ENCODE data around the gene NEUROD2. TPM values are rescaled to one million over a fixed set of nuclear protein-coding genes. Genes with fewer than 3 reads are reported as not detected.

Gene NEUROD2
- total RNA-seq, 1 experiment from 2014 or later, result not detected

DNA sequence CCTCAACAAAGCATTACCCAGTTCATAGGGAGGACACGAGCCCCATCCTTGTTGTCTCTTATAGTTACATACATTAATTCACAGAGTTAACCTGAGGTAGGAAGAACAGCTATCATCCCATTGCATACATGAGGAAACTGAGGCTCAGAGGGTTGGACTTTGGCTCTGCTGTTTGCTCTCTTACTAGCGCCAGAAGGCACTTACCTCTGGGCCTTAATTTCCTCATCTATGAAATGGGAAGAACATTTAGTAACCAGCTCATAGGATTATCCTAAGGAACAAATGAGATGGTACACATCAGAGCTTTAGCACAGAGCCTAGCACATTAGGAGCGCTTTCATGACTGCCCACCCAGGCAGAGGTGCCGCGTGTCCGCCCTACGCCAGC, 27.6 kb downstream of the NEUROD2 start:
- H3K9me3 ChIP-seq (ENCODE audit: control insufficient read depth, insufficient read depth, low read depth, low read length), result no peaks in the 10 kb centered on the region
- TF ChIP-seq, protein P1, sequence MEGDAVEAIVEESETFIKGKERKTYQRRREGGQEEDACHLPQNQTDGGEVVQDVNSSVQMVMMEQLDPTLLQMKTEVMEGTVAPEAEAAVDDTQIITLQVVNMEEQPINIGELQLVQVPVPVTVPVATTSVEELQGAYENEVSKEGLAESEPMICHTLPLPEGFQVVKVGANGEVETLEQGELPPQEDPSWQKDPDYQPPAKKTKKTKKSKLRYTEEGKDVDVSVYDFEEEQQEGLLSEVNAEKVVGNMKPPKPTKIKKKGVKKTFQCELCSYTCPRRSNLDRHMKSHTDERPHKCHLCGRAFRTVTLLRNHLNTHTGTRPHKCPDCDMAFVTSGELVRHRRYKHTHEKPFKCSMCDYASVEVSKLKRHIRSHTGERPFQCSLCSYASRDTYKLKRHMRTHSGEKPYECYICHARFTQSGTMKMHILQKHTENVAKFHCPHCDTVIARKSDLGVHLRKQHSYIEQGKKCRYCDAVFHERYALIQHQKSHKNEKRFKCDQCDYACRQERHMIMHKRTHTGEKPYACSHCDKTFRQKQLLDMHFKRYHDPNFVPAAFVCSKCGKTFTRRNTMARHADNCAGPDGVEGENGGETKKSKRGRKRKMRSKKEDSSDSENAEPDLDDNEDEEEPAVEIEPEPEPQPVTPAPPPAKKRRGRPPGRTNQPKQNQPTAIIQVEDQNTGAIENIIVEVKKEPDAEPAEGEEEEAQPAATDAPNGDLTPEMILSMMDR (IDR thresholded peaks at IDR 0.05), result no peak
- TF ChIP-seq, protein P2, sequence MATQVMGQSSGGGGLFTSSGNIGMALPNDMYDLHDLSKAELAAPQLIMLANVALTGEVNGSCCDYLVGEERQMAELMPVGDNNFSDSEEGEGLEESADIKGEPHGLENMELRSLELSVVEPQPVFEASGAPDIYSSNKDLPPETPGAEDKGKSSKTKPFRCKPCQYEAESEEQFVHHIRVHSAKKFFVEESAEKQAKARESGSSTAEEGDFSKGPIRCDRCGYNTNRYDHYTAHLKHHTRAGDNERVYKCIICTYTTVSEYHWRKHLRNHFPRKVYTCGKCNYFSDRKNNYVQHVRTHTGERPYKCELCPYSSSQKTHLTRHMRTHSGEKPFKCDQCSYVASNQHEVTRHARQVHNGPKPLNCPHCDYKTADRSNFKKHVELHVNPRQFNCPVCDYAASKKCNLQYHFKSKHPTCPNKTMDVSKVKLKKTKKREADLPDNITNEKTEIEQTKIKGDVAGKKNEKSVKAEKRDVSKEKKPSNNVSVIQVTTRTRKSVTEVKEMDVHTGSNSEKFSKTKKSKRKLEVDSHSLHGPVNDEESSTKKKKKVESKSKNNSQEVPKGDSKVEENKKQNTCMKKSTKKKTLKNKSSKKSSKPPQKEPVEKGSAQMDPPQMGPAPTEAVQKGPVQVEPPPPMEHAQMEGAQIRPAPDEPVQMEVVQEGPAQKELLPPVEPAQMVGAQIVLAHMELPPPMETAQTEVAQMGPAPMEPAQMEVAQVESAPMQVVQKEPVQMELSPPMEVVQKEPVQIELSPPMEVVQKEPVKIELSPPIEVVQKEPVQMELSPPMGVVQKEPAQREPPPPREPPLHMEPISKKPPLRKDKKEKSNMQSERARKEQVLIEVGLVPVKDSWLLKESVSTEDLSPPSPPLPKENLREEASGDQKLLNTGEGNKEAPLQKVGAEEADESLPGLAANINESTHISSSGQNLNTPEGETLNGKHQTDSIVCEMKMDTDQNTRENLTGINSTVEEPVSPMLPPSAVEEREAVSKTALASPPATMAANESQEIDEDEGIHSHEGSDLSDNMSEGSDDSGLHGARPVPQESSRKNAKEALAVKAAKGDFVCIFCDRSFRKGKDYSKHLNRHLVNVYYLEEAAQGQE (IDR thresholded peaks at IDR 0.05; ENCODE audit: insufficient read depth in 1 of 2, low read depth in 2 of 2, low read length in 1 of 2), result no peak
- H3K36me3 ChIP-seq (ENCODE audit: control insufficient read depth, insufficient read depth, low read length), result no peaks in the 10 kb centered on the region
- intact Hi-C loops (cut with micrococcal nuclease; ENCODE audit: unreplicated experiment) (no loop called here), in situ Hi-C loops (cut with HindIII; ENCODE audit: low pct_unique_long_range_greater_than_20kb, low sequenced_read_pairs) (no loop called here)
- no peak overlapping the region for H3K27ac ChIP-seq (ENCODE audit: low read length)
- no TSS peak for BruUV-seq (replicated peaks)
- H3K27me3 ChIP-seq (ENCODE audit: control insufficient read depth, insufficient read depth, low read length), result no peaks in the 10 kb centered on the region
- no peak for ATAC-seq
- DNase-seq (ENCODE audit: low read depth, low spot score), result no peak
- no peaks in the 10 kb centered on the region for H3K4me1 ChIP-seq (ENCODE audit: control insufficient read depth, insufficient read depth, low read length)
- H3K4me3 ChIP-seq (ENCODE audit: low read depth in 2 of 2, low read length in 2 of 2), result no peak overlapping the region
- ChIA-PET CTCF (interaction anchor here (1.1 kb wide), 1 partner anchor 33 kb away, joined by 3 read pairs; no protein-coding TSS in a partner anchor), POLR2A (no interaction called here)

DNA sequence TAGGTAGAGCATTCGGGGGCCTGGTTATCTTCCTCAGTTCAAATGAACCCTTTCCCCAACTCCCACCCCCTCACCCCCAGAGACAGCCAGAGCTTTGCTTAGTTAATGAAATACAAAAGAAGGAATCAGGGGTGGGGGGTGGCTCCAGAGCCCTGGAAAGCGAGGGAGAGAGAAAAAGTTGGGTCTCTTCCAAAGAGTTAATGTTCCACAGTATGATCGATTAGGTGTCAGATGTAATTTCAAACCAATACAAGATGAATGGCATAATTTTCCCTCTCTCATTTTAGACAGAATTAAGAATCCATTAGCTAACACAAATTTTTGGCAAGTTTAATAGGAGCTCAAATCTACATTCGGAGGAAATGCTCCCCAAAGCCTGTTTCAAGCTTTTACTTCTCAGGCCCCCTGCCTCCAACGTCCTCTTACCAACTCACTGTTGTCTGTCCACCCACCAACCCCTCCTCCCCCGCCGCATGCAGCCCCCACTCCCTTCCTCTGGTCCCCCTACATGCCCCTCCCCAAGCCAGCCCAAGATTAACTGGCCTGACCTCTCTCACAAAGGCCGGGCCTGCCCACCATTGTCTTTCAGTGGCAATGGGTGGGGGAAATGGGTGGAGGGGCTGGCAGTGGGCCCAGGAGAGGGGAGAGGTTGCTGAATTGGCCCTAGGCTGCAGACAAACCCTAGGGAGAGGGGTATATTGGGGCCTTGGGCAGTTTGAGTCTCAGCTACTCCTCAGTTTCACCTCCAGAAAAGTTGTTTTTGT, 28.2 kb downstream of the NEUROD2 start:
- H3K9me3 ChIP-seq (ENCODE audit: control insufficient read depth, insufficient read depth, low read depth, low read length), result no peaks in the 10 kb centered on the region
- ChIA-PET CTCF (interaction anchor here (1.1 kb wide), 1 partner anchor 32 kb away, joined by 3 read pairs; no protein-coding TSS in a partner anchor), POLR2A (no interaction called here)
- no TSS peak for BruUV-seq (replicated peaks)
- no peak overlapping the region for H3K27ac ChIP-seq (ENCODE audit: low read length)
- H3K4me3 ChIP-seq (ENCODE audit: low read depth in 2 of 2, low read length in 2 of 2), result no peak overlapping the region
- in situ Hi-C loops (cut with HindIII; ENCODE audit: low pct_unique_long_range_greater_than_20kb, low sequenced_read_pairs), result no loop called here
- no peaks in the 10 kb centered on the region for H3K36me3 ChIP-seq (ENCODE audit: control insufficient read depth, insufficient read depth, low read length)
- no peak for DNase-seq (ENCODE audit: low read depth, low spot score)
- TF ChIP-seq, protein P2 (IDR thresholded peaks at IDR 0.05; ENCODE audit: insufficient read depth in 1 of 2, low read depth in 2 of 2, low read length in 1 of 2), result no peak
- TF ChIP-seq SIN3A (IDR thresholded peaks at IDR 0.05; ENCODE audit: borderline replicate concordance, insufficient read depth, low read depth, low read length), result no peak
- TF ChIP-seq POLR2AphosphoS5 (IDR thresholded peaks at IDR 0.05; ENCODE audit: low read depth, low read length), result no peak
- TF ChIP-seq, protein P1 (IDR thresholded peaks at IDR 0.05), result no peak
- no peak for TF ChIP-seq TCF7L2 (IDR thresholded peaks at IDR 0.05; ENCODE audit: low read depth, low read length)
- no peaks in the 10 kb centered on the region for H3K4me1 ChIP-seq (ENCODE audit: control insufficient read depth, insufficient read depth, low read length)
- no peaks in the 10 kb centered on the region for H3K27me3 ChIP-seq (ENCODE audit: control insufficient read depth, insufficient read depth, low read length)
- no peak for ATAC-seq
- intact Hi-C loops (cut with micrococcal nuclease; ENCODE audit: unreplicated experiment), result no loop called here
